Skeletal muscle cell (primary cell): ENCODE results near the gene RABGGTB.
"Not testable (repeated sequence)": the region's sequence is repeated elsewhere in the genome, so short reads cannot be mapped to it uniquely, and the experiment has no call there.

ENCODE experiments used
- DNase-seq: peaks from one replicate; pipeline ENCODE4 v3.0.0-alpha.2; 2010; ENCODE audit warnings: low read depth
- H3K4me3 ChIP-seq: 2 replicates; pipeline ENCODE4 v1.5.1; 2011; ENCODE audit warnings: low read depth, mild to moderate bottlenecking, control low read depth, low read length, moderate library complexity

RABGGTB gene

GRCh38 chr1:75792091-75792490, 6.0 kb downstream of the RABGGTB start:
- no peak overlapping the region for H3K4me3 ChIP-seq
- DNase-seq: no peak

- no peak overlapping the region for H3K4me3 ChIP-seq
- no peak for DNase-seq
Observed at GRCh38 chr1:75794382-75794781, 8.3 kb downstream of the RABGGTB start.

- no peak for DNase-seq
- H3K4me3 ChIP-seq: no peak overlapping the region
Observed at GRCh38 chr1:75795703-75796193, 9.7 kb downstream of the RABGGTB start.

GRCh38 chr1:75796376-75797272, 10.6 kb downstream of the RABGGTB start, which contains the start of gene MSH4:
TSS of gene MSH4 (plus strand) at chr1:75796882. CDS start at chr1:75796986, 104 bp downstream.
- DNase-seq: no peak
- no peak within 1 kb of the TSS for H3K4me3 ChIP-seq

- DNase-seq: no peak
- H3K4me3 ChIP-seq: no peak overlapping the region
Observed at GRCh38 chr1:75797273-75797588, 11.2 kb downstream of the RABGGTB start.

GRCh38 chr1:75797606-75798216, 11.7 kb downstream of the RABGGTB start:
- DNase-seq: no peak
- no peak overlapping the region for H3K4me3 ChIP-seq

- H3K4me3 ChIP-seq, DNase-seq: not testable (repeated sequence)
Observed at GRCh38 chr1:75801480-75801879, 15.4 kb downstream of the RABGGTB start.

GRCh38 chr1:75808921-75809320, 22.9 kb downstream of the RABGGTB start:
- H3K4me3 ChIP-seq: no peak overlapping the region
- no peak for DNase-seq

GRCh38 chr1:75810113-75810512, 24.1 kb downstream of the RABGGTB start:
- H3K4me3 ChIP-seq, DNase-seq: not testable (repeated sequence)

- peak; percentile 5 for DNase-seq
- no peak overlapping the region for H3K4me3 ChIP-seq
Observed at GRCh38 chr1:75811211-75811981, 25.3 kb downstream of the RABGGTB start.

GRCh38 chr1:75812065-75812464, 26.0 kb downstream of the RABGGTB start:
- H3K4me3 ChIP-seq: no peak overlapping the region
- no peak for DNase-seq

- not testable (repeated sequence) for DNase-seq, H3K4me3 ChIP-seq
Observed at GRCh38 chr1:75823596-75823995, 37.5 kb downstream of the RABGGTB start.

GRCh38 chr1:75836528-75837100, 50.6 kb downstream of the RABGGTB start:
- DNase-seq: no peak
- H3K4me3 ChIP-seq: no peak overlapping the region

GRCh38 chr1:75838079-75838478, 52.0 kb downstream of the RABGGTB start:
- no peak overlapping the region for H3K4me3 ChIP-seq
- DNase-seq: no peak

- no peak for DNase-seq
- no peak overlapping the region for H3K4me3 ChIP-seq
Observed at GRCh38 chr1:75841421-75841820, 55.4 kb downstream of the RABGGTB start.
